ENCODE data around the gene GSTT4. TPM values are rescaled to one million over a fixed set of nuclear protein-coding genes. Genes with fewer than 3 reads are reported as not detected.
A peak's percentile ranks its signal among the peaks of the same experiment; 100 is the strongest.

Gene GSTT4
- total and polyA plus RNA-seq, 5 donors from 2014 or later, result not detected

GRCh38 chr22:24030186-24030702 is 25.0 kb upstream of the GSTT4 start:
- H3K27me3 ChIP-seq (ENCODE audit: control insufficient read depth, insufficient read depth, low read length), result no peaks in the 10 kb centered on the region
- H3K36me3 ChIP-seq (ENCODE audit: control insufficient read depth, insufficient read depth, low read length), result peaks cover 13% of the 10 kb centered on the region
- no peak for DNase-seq
- Mint-ChIP-seq H3K27me3 (no peaks in the 10 kb centered on the region), H3K4me1 (peaks cover 10 to 60% (median 26%) of the 10 kb centered on the region in 4 donors), H3K36me3 (peaks cover 20% of the 10 kb centered on the region), H3K4me3 (no peak overlapping the region), H3K27ac (peak overlapping the region in 1 of 3 donors; percentile 38), H3K9me3 (peaks cover 0 to 2% (median 0%) of the 10 kb centered on the region in 7 donors)
- H3K4me3 ChIP-seq (ENCODE audit: low read depth, low read length), result no peak overlapping the region
- peaks cover 6% of the 10 kb centered on the region for H3K4me1 ChIP-seq (ENCODE audit: control insufficient read depth, insufficient read depth, low read length, poor library complexity, severe bottlenecking)
- no peak overlapping the region for H3K27ac ChIP-seq (ENCODE audit: insufficient read depth, low read length, poor library complexity, severe bottlenecking)
- H3K9me3 ChIP-seq (ENCODE audit: control insufficient read depth in 2 of 2, low read length in 2 of 2), result no peaks in the 10 kb centered on the region
- no peak for ATAC-seq (ENCODE audit: low read depth in 2 of 2)

DNA sequence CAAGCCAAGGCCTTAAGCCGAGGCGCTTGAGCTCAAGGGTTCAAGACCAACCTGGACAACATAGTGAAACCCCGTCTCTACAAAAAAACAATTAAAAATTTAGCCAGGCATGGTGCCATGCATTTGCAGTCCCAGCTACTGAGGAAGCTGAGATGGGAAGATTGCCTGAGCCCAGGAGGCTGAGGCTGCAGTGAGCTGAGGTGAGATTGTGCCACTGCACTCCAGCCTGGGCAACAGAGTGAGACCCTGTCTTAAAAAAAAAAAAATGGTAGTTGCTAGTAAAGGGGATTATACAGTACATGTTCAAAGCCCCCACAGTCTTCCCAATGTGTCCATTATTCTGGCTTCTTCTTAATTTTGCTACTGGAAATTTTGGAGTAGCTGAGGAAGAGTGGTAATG is 24.1 kb upstream of the GSTT4 start:
- Histone ChIP-seq H3K27ac (ENCODE audit: insufficient read depth, low read length, poor library complexity, severe bottlenecking) (no peak overlapping the region), H3K36me3 (ENCODE audit: control insufficient read depth, insufficient read depth, low read length) (peaks cover 12% of the 10 kb centered on the region), H3K27me3 (ENCODE audit: control insufficient read depth, insufficient read depth, low read length) (no peaks in the 10 kb centered on the region), H3K9me3 (ENCODE audit: control insufficient read depth in 2 of 2, low read length in 2 of 2) (no peaks in the 10 kb centered on the region), H3K4me1 (ENCODE audit: control insufficient read depth, insufficient read depth, low read length, poor library complexity, severe bottlenecking) (peaks cover 6% of the 10 kb centered on the region), H3K4me3 (ENCODE audit: low read depth, low read length) (no peak overlapping the region)
- peaks cover 0 to 2% (median 0%) of the 10 kb centered on the region in 7 donors for H3K9me3 Mint-ChIP-seq
- H3K36me3 Mint-ChIP-seq, result peaks cover 19% of the 10 kb centered on the region
- H3K27me3 Mint-ChIP-seq, result no peaks in the 10 kb centered on the region
- ATAC-seq (ENCODE audit: low read depth in 2 of 2) (no peak), DNase-seq (no peak)
- peaks cover 10 to 63% (median 28%) of the 10 kb centered on the region in 4 donors for H3K4me1 Mint-ChIP-seq
- H3K4me3 Mint-ChIP-seq, result no peak overlapping the region
- H3K27ac Mint-ChIP-seq, result peak overlapping the region in 1 of 3 donors; percentile 52

GRCh38 chr22:24028533-24028932 is 23.3 kb upstream of the GSTT4 start:
- DNase-seq, result peak in 1 of 3 donors; percentile 13
- H3K27me3 ChIP-seq (ENCODE audit: control insufficient read depth, insufficient read depth, low read length), result no peaks in the 10 kb centered on the region
- no peak for ATAC-seq (ENCODE audit: low read depth in 2 of 2)
- no peak overlapping the region for H3K4me3 Mint-ChIP-seq
- no peak overlapping the region for H3K4me3 ChIP-seq (ENCODE audit: low read depth, low read length)
- H3K36me3 Mint-ChIP-seq, result peaks cover 20% of the 10 kb centered on the region
- peaks cover 12% of the 10 kb centered on the region for H3K36me3 ChIP-seq (ENCODE audit: control insufficient read depth, insufficient read depth, low read length)
- H3K27ac ChIP-seq (ENCODE audit: insufficient read depth, low read length, poor library complexity, severe bottlenecking), result no peak overlapping the region
- H3K4me1 ChIP-seq (ENCODE audit: control insufficient read depth, insufficient read depth, low read length, poor library complexity, severe bottlenecking), result peaks cover 6% of the 10 kb centered on the region
- H3K4me1 Mint-ChIP-seq, result peaks cover 10 to 64% (median 29%) of the 10 kb centered on the region in 4 donors
- no peaks in the 10 kb centered on the region for H3K9me3 ChIP-seq (ENCODE audit: control insufficient read depth in 2 of 2, low read length in 2 of 2)
- peaks cover 0 to 3% (median 0%) of the 10 kb centered on the region in 7 donors for H3K9me3 Mint-ChIP-seq
- peak overlapping the region in 1 of 3 donors; percentile 28 for H3K27ac Mint-ChIP-seq
- no peaks in the 10 kb centered on the region for H3K27me3 Mint-ChIP-seq

GRCh38 chr22:24027991-24028390 is 22.7 kb upstream of the GSTT4 start:
- Mint-ChIP-seq H3K27me3 (no peaks in the 10 kb centered on the region), H3K36me3 (peaks cover 23% of the 10 kb centered on the region), H3K9me3 (peaks cover 0 to 3% (median 0%) of the 10 kb centered on the region in 7 donors), H3K4me1 (peaks cover 10 to 66% (median 32%) of the 10 kb centered on the region in 4 donors), H3K4me3 (no peak overlapping the region), H3K27ac (no peak overlapping the region)
- Histone ChIP-seq H3K9me3 (ENCODE audit: control insufficient read depth in 2 of 2, low read length in 2 of 2) (no peaks in the 10 kb centered on the region), H3K27me3 (ENCODE audit: control insufficient read depth, insufficient read depth, low read length) (no peaks in the 10 kb centered on the region), H3K27ac (ENCODE audit: insufficient read depth, low read length, poor library complexity, severe bottlenecking) (no peak overlapping the region), H3K4me3 (ENCODE audit: low read depth, low read length) (no peak overlapping the region), H3K36me3 (ENCODE audit: control insufficient read depth, insufficient read depth, low read length) (peaks cover 12% of the 10 kb centered on the region), H3K4me1 (ENCODE audit: control insufficient read depth, insufficient read depth, low read length, poor library complexity, severe bottlenecking) (peaks cover 10% of the 10 kb centered on the region)
- ATAC-seq (ENCODE audit: low read depth in 2 of 2) (no peak), DNase-seq (no peak)

DNA sequence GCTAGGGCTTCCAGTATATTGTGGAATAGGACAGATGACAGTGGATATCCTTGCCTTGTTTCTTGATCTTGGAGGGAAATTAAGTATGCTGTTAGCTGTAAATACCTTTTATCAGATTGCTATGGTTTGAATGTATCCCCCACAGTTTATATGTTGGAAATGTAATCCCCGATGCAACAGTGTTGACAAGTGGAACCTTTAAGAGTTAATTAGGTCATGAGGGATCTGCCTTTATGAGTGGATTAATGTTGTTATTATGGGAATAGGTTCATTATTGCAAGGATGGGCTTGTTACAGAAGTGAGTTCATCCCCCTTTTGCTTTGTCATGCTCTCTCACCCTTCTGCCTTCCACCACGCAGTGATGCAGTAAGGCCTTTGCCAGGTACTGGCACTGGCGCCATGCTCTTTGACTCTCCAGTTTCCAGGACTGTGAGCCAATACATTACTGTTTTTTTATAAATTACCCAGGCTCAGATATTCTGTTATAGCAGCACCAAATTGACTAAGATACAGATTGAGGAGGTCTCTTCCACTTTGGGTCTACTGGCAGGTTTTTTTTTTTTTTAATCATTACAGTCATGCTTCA is 22.2 kb upstream of the GSTT4 start:
- peaks cover 24% of the 10 kb centered on the region for H3K36me3 Mint-ChIP-seq
- Histone ChIP-seq H3K36me3 (ENCODE audit: control insufficient read depth, insufficient read depth, low read length) (peaks cover 12% of the 10 kb centered on the region), H3K27ac (ENCODE audit: insufficient read depth, low read length, poor library complexity, severe bottlenecking) (no peak overlapping the region)

GRCh38 chr22:24026733-24027132 is 21.5 kb upstream of the GSTT4 start:
- no peak for DNase-seq
- ATAC-seq (ENCODE audit: low read depth in 2 of 2), result no peak
- Histone ChIP-seq H3K27ac (ENCODE audit: insufficient read depth, low read length, poor library complexity, severe bottlenecking) (no peak overlapping the region), H3K27me3 (ENCODE audit: control insufficient read depth, insufficient read depth, low read length) (no peaks in the 10 kb centered on the region), H3K9me3 (ENCODE audit: control insufficient read depth in 2 of 2, low read length in 2 of 2) (no peaks in the 10 kb centered on the region), H3K4me3 (ENCODE audit: low read depth, low read length) (no peak overlapping the region), H3K36me3 (ENCODE audit: control insufficient read depth, insufficient read depth, low read length) (peaks cover 12% of the 10 kb centered on the region), H3K4me1 (ENCODE audit: control insufficient read depth, insufficient read depth, low read length, poor library complexity, severe bottlenecking) (peaks cover 10% of the 10 kb centered on the region)
- Mint-ChIP-seq H3K4me3 (no peak overlapping the region), H3K9me3 (peaks cover 0 to 3% (median 0%) of the 10 kb centered on the region in 7 donors), H3K27ac (no peak overlapping the region), H3K36me3 (peaks cover 24% of the 10 kb centered on the region), H3K27me3 (no peaks in the 10 kb centered on the region), H3K4me1 (peaks cover 5 to 71% (median 30%) of the 10 kb centered on the region in 4 donors)

More for the DNA sequence above, 22.2 kb upstream of the GSTT4 start:
- Mint-ChIP-seq H3K4me3 (no peak overlapping the region), H3K4me1 (peaks cover 10 to 70% (median 32%) of the 10 kb centered on the region in 4 donors), H3K9me3 (peaks cover 0 to 3% (median 0%) of the 10 kb centered on the region in 7 donors), H3K27me3 (no peaks in the 10 kb centered on the region), H3K27ac (no peak overlapping the region)
- Histone ChIP-seq H3K4me1 (ENCODE audit: control insufficient read depth, insufficient read depth, low read length, poor library complexity, severe bottlenecking) (peaks cover 10% of the 10 kb centered on the region), H3K4me3 (ENCODE audit: low read depth, low read length) (no peak overlapping the region), H3K27me3 (ENCODE audit: control insufficient read depth, insufficient read depth, low read length) (no peaks in the 10 kb centered on the region), H3K9me3 (ENCODE audit: control insufficient read depth in 2 of 2, low read length in 2 of 2) (no peaks in the 10 kb centered on the region)
- no peak for ATAC-seq (ENCODE audit: low read depth in 2 of 2)
- DNase-seq, result no peak

DNA sequence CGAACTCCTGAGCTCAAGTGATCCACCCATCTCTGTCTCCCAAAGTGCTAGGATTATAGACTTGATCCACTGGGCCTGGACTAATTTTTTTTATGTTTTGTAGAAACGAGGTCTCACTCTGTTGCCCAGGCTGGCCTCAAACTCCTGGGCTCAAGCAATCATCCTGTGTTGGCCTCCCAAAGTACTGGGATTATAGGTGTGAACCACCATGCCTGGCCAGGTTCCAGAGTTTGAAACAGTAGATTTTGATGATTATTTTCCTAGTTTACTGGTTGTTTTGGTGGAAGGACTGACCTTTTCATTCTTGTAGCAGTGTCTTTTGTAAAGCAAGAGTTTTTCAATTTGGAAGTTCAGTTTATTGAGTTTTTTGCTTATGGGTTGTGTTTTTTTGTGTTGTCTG is 20.8 kb upstream of the GSTT4 start:
- H3K36me3 ChIP-seq (ENCODE audit: control insufficient read depth, insufficient read depth, low read length), result peaks cover 11% of the 10 kb centered on the region
- H3K27me3 ChIP-seq (ENCODE audit: control insufficient read depth, insufficient read depth, low read length), result no peaks in the 10 kb centered on the region
- H3K4me3 Mint-ChIP-seq, result no peak overlapping the region
- DNase-seq (no peak), ATAC-seq (ENCODE audit: low read depth in 2 of 2) (no peak)
- no peaks in the 10 kb centered on the region for H3K27me3 Mint-ChIP-seq
- peak overlapping the region in 1 of 3 donors; percentile 36 for H3K27ac Mint-ChIP-seq
- no peak overlapping the region for H3K4me3 ChIP-seq (ENCODE audit: low read depth, low read length)
- H3K4me1 ChIP-seq (ENCODE audit: control insufficient read depth, insufficient read depth, low read length, poor library complexity, severe bottlenecking), result peaks cover 10% of the 10 kb centered on the region
- peaks cover 0 to 3% (median 0%) of the 10 kb centered on the region in 7 donors for H3K9me3 Mint-ChIP-seq
- H3K9me3 ChIP-seq (ENCODE audit: control insufficient read depth in 2 of 2, low read length in 2 of 2), result no peaks in the 10 kb centered on the region
- no peak overlapping the region for H3K27ac ChIP-seq (ENCODE audit: insufficient read depth, low read length, poor library complexity, severe bottlenecking)
- H3K4me1 Mint-ChIP-seq, result peaks cover 5 to 65% (median 29%) of the 10 kb centered on the region in 4 donors
- peaks cover 24% of the 10 kb centered on the region for H3K36me3 Mint-ChIP-seq

DNA sequence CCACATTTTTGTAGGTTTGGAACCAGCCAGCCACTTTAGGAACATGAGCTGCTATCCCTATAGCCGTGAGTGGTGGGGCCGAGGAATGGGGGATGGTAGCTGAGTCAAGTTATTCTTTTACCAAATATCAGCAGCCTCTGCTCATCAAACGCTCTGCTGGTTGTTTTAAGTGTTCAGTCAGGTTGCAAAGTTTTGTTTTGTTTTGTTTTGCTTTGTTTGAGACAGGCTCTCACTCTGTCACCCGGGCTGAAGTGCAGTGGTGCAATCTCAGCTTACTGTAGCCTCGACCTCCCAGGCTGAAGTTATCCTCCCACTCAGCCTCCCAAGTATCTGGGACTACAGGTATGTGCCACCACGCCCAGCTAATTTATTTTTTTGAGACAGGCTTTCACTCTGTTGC is 20.2 kb upstream of the GSTT4 start:
- Mint-ChIP-seq H3K9me3 (peaks cover 0 to 3% (median 0%) of the 10 kb centered on the region in 7 donors), H3K4me1 (peaks cover 5 to 65% (median 30%) of the 10 kb centered on the region in 4 donors), H3K27ac (peak overlapping the region in 1 of 3 donors; percentile 36), H3K27me3 (no peaks in the 10 kb centered on the region), H3K36me3 (peaks cover 27% of the 10 kb centered on the region), H3K4me3 (no peak overlapping the region)
- Histone ChIP-seq H3K4me1 (ENCODE audit: control insufficient read depth, insufficient read depth, low read length, poor library complexity, severe bottlenecking) (peaks cover 10% of the 10 kb centered on the region), H3K27ac (ENCODE audit: insufficient read depth, low read length, poor library complexity, severe bottlenecking) (no peak overlapping the region), H3K27me3 (ENCODE audit: control insufficient read depth, insufficient read depth, low read length) (no peaks in the 10 kb centered on the region), H3K36me3 (ENCODE audit: control insufficient read depth, insufficient read depth, low read length) (peaks cover 9% of the 10 kb centered on the region), H3K9me3 (ENCODE audit: control insufficient read depth in 2 of 2, low read length in 2 of 2) (no peaks in the 10 kb centered on the region), H3K4me3 (ENCODE audit: low read depth, low read length) (no peak overlapping the region)
- DNase-seq (no peak), ATAC-seq (ENCODE audit: low read depth in 2 of 2) (no peak)
